ENCODE results near the gene CYB5R3.
A peak's percentile ranks its signal among the peaks of the same experiment; 100 is the strongest.

Gene CYB5R3

DNA sequence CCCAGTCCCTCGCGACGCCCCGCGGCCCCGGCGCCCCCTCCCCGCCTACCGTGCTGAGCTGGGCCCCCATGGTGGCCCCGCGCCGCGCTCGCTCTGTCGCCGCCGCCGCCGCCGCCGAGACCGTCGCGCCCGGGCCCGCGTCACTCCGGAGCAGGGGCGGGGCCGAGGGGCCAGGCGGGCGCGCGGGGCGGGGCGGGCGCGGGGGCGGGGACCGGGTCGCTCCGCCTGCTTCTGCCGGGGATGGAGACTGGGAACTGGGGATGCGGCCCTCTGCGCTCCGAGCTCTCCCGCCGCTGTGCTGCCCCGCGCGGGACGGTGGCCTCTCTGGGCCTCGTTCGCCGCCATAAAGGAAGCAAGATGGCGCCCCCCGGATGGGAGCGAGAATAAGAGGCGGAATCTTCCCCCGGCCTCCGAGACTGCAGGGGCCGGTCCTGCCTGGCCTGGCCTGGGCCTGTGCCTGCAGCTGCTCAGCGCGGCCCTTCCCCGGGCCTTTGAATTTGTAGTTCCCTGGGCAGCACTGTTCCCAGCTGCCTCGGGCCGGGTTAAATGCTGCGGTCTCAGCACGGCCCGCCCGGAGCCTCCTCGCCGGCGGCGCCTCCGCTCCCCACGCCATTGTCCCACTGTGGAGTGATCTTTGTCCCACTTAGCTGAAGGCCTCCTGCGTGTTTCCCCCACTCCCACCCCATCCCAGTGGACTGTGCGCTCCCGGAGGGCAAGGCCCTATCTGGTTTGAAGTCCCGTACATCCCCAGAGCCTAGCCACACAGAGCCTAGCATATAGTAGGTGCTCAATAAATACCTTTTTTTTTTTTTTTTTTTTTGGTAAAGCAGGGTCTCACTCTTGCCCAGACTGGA lies at the start of gene CYB5R3:
Gene CYB5R3, minus strand, starts transcription at position 147 of the 854 bp plus-strand sequence. Its CDS starts 77 bp downstream, at position 70.
- peak; percentile 63 for DNase-seq

DNA sequence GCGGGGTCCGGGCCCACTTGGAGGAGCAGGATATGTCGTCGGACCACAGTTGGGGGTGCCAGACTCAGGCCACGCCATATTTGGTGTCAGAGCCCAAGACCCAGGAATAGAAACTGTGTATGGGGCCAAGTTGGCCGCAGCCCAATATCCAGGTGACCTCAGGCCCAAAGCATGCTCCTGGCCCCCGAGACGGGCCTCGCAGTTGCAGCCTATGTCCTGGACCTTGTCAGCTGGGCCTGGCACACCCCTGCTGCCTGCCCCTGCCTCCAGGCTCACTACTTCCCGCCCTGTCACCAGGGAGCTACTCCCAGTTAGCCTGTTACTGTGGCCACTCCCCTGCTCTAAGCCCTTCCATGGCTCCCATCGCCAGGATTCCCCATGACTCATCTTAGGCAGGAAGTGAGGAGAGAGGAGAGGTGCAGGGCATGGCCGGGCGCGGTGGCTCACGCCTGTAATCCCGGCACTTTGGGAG lies 48.4 kb upstream of the CYB5R3 start:
- DNase-seq = no peak

DNA sequence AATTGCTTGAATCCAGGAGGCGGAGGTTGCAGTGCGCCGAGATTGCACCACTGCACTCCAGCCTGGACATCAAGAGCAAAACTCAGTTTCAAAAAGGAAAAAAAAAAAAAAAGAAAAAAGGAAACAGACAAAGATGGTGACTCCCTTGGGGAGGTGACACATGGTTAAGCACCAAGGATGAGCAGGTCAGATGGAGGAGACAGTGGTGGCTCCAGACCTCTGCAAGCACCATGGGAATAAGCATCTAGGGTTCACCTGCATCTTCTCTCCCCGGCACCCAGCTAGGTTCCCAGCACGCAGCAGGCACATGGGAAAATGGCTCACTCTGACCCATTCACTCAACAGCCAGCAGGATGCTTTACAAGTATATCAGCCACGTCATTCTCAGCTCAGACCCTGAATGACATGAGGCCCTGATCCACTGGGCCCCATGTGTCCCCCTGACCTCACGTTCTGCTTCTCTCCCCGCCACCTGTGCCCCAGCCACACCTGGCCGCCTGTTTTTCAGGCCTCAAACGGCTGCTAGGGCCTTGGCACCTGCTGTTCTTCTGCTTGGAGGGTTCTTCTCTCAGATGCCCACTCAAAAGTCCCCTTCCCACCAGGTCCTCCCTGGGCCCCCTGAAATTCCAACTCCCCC lies 47.3 kb upstream of the CYB5R3 start:
- DNase-seq = no peak

DNA sequence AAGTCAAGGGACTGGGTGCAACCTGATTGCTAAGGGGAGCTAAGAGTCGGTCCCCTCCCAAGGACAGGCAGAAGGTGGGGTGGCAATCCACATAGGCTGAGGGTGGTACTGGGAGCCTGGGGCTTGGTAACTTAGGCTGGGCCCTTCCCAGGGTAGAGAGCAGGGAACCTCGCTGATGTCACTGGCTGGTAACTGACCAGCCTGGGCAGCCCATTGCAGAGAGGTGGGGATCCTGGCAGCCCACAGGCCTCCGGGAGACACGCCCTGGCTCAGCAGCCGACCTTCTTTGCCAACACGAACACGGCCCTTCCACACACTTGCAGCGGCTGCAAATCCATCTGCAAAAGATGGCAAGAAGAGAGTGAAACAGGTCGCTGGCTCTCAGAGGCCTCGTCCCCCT lies 46.1 kb upstream of the CYB5R3 start:
- DNase-seq = no peak

DNA sequence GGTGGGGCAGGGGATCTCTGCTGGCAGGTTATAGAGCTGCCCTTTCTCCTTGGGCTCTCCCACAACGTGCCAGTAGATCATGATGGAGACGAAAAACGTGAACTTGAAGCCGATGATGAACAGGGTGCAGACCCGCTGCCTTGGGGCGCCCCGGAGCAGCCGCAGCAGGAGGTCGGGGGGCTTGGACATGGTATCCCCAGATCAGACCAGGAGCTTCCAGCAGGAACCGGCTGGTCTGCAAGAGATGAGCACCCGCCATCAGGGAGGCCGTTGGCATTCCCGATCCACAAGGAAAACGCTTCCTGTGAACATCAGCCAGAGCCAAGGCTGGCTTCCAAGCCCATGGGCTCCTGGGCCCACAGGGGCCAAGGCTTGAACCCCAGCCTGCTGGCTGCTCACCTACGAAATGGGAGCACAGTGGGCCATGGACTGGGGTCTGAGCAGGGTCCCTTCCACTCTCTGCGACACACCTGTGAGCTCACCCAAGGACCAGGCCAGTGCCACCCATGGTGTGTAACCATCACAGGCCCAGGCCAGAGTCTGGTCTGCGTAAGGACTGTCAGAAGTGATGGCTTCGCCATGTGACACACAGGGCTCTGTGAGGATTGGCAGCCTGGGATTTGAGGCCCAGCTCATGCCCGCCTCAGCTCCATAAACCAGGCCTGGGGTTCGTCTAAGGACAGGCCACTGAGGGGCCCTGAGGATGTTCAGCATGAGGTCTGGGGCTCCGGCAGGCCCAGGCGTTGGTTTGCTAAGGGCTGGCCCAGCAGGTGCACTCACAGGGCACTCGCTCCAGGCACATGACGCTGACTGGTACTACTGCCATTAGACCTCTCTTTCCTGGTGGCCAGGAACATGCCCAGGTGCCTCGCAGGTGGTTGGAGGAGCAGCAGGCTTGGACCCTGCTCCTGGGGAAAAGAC lies 44.8 kb upstream of the CYB5R3 start:
- DNase-seq = no peak

DNA sequence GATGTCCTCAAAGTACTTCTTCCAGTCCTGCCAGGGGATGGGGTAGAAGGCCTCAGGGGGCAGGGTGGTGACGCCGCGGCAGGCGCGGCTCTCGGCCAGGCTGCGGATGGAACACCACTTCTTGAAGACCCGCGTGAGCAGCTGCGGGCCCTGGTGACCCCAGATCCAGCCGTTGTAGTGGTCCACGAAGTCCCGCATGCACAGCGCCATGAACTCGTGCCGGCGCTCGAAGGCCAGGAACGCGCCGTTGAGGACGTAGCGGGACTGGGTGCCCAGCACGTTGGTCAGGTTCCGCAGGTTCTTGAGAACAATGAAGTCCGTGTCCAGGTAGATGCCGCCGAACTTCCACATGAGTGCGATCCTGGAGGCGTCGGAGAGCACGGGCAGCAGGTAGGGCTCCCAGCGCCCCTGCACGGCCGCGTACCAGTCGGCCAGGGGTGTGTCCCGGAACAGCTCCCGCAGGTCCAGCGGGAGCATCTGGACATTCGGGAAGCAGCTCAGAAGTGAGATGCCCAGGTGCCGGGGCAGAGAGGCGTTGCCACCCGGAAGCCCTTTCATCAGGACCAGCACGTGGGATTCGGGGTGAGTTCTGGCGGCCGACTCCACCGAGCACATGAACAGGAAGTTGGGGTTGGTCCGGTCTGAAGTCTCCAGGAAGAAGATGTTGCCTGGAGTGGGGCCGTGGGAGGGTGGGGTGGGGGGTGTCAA lies 44.0 kb upstream of the CYB5R3 start:
- DNase-seq = no peak

DNA sequence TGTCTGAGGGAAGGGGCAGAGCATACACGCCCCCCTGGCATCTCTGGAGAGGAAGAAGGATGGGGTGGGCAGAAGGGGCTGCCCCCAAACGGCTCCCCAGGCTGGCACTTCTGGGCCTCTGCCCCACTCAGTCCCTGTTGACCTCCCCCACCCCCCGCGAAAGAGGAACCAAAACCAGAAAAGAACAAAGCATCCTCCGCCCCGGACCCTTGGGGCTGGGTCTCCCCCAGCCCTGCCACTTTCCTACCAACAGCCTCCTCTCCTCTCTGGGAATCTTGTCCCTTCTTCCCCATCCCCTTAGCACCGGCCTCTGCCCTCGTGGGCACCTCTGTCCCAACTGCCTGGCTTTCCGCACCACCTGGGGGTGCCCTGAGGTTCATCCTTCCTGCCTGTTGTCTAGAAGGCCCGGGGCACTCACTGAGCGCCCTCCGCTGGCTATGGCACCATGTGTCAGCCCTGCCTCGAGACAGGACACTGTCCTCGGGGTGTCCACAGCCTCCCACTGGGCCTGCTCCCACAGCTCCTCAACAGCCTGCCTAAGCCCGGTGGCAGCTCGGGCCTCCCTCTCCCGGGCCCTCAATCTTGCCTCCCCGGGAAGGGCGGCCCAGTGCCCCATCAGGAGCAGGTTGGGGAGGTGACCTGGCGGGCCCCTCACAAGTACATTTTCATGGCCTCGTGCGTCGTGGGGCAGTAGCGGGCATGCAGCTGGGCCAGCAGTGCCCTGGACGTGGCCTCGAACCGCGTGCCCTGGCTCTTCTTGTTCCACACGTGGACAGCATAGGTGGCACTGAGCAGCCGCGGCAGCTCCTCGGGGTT lies 43.3 kb upstream of the CYB5R3 start:
- no peak for DNase-seq

DNA sequence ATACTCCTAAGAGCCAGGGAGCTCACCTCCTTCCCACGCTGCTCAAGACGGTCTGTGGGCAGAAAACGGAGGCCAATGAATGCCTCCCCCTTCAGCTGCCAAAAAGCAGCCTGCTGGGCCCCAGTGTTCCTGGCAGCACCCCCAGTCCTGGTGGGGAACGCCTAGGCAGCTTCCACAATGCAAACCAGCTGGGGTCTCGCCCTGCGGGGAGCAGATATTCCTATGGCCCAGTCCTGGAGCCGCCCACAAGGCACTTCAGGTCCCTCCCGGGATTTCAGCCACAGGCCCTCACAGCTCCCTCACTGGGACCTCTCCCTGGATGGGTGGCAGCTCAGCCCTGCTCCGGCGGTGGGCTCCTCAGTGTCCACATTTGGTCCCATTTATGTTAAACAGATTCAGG lies 42.2 kb upstream of the CYB5R3 start:
- no peak for DNase-seq

DNA sequence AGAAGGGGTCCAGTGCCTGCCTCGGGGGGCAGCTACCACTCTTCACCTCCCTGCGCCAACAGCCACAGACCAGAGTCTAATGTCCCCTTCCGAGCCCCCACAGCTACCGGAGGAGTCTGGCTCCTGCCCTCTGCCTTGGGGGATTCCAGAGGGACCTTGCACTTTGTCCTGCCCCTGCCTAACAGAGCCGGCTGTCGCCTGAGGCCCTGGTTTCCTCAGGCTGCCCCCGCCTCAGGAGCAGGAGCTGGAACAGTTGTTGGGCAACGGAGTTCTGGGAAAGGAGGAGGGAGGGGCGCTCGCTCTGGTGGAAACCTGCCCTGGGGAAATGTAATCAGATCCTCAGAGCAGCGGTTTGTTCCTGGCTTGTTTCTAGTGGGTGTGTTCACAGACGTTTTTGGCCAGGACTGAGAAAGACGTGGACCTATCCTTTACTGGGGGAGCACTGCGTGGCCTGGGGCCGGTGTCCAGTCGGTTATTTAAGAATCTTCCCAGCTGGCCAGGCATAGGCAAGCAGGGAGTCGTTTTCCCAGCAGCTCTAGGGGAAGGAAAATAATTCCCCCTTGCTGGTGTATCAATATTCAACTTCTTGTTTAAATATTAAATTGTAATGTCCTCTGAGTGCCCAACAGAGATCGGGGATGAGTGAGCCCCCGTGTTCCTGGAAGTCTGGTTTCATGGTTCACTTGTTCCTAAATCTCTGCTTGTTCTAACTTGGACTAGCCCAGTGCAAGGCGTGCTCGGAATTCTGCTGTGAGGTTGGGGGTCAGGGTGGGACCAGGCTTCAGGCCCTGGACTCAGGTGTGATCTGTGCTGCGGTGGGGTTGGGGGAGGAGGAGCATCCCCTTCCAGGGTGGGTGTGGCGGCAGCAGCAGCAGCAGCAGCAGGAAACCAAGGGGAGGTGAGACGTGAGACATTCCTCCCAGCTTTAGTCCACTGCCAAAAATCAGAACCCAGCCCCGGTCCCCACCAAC lies 39.3 kb upstream of the CYB5R3 start:
- peak; percentile 42 for DNase-seq

DNA sequence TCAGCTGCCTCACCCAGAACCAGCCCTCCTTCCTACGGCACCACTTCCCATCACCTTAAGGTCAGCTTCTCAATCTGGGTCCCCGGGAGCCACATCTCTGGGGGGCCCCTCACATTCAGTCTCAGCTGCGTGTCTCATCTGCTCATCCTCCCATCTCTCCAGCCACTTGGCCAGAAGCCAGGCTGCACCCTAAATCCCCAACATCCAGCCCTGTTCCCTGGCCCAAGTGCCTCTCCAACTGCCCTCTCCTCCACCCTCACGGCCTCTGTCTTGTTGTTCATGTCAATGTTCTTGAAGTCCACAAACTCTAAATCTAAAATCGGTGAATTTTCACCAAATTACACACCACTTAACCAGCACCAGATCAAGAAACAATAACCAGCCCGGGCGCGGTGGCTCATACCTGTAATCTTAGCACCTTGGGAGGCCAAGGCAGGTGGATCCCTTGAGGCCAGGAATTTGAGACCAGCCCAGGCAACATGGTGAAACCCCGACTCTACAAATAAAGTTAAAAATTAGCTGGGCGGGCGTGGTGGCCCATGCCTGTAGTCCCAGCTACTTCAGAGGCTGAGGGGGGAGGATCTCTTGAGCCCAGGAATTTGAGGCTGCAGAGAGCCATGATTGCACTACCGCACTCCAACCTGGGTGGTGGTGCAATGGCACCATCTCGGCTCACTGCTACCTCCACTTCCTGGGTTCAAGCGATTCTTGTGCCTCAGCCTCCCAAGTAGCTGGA lies 37.7 kb upstream of the CYB5R3 start:
- no peak for DNase-seq

DNA sequence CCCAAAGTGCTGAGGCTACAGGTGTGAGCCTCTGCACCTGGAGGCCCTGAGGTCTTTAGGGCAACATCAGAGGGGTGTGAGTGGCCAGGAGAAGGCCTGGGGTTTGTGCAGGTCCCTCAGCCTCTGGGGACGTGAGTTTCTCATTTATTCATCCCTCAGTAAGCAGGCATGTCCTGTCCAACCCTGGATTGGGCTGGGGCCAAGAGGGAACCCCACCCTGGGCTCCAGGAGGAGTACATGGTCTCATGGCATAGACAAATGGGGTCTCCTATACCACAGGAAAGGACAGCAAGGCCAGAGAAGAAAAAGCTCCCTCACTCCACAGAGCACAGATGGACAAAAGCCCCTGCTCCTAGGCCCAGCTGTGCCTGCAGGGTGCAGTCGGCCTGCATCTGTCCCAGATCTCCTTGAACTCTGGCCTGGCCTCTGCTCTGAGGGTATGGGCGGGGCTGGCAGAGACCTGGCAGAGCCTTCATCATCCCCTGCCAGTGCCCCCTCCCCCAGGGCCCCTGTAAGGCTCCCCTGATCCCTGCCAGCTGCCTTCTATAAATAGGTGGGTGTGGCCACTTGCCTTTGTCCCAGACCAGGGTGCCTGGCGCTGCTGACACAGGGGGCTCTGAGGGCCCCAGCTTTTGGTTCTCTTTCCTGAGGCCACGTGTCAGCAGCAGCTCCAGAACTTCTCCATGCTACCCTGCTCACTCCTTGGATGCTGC lies 36.9 kb upstream of the CYB5R3 start:
- DNase-seq = no peak

DNA sequence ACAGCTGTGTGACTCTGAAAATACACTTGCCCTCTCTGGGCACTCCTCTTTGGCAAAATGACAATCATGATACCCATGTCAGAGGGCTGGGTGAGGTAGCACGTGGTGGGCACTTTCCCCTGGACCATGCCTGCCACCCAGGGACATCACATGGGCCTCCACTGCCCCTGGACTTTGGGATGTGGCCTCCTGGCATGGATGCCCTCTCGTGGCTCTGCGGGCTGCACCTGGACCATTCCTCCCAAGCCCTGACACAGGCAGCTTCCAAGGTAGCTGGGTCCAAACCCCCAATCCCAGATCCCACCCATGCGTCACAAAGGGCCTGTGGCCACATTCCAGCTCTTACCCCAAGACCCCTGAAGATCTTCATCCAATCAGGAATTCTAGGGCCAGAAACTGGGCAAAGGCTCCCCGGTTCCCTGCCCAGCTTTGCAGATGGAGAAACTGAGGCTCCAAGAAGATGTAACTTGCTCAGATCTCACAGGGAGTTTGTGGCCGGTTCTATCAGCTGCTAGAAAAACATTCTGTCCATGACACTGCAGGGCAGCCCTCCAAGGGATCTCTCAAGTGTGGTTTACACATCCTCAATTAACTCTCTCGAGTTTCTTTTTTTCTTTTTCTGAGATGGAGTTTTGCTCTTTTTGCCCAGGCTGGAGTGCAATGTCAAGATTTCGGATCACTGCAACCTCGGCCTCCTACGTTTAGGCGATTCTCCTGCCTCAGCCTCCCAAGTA lies 35.4 kb upstream of the CYB5R3 start:
- DNase-seq = no peak

DNA sequence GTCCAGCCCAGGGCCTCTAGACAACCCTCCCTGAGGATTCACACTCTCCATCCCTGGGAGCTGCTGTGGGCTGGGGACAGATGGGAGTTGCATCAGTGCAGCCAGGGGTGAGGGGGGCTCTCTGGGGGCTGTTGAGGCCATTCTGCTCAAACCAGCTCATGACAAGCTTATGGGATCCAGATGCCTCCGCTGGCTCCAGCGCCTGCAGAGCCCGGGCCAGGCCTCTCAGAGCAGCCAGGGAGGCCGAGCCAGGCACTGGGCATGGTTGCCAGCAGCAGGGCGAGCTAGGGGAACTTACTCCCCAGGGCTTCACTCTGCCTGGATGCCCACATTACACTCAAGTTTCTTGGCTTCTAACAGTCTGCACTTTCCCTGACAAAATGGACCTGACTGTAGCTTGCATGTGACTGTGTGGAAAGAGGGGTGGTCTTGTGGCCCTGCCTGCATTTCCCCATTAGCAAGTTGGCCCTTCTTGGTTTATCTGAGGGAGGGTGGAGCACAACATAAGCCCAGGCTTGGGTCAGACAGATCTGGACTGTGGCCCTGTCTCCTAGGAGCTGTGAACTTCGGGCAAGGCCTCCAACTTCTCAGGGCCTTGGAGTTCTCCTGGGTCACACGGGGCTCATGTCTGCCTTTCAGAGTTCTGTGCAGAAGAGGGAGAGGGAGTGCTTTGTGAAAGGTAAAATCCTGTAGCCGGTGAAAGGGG lies 34.5 kb upstream of the CYB5R3 start:
- DNase-seq = no peak

DNA sequence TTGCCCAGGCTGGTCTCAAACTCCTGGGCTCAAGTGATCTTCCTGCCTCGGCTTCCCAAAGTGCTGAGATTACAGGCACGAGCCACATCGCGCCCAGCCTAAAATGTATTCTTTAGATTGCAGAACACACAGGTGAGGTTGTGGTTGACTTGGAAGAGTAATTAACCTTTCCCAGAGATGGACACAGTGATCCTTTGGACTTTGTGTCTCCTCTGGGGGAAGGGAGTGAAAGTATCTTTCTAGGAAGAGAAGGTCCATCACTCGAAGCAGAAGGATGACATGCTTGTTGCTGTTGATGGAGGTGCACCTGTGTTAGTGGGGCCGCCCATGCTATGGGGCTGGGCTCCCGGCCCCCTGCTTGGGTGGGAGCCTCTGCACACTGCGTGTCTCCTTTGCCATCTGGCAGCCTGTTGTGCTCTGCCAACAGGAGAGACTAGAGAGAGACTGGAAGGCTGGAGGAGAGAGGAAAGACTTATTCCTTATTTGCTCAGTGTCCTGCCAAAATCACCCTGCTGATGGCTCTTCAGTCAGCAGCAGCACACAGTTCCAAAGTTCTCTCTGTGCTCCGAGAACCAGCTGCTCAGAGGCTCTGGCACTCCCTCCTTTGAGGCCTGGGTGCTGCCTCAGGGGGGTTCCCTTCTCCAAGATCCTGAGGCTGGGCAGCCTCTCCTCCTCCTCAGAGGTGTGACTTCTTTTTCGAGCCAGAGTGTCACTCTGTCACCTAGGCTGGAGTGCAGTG lies 33.1 kb upstream of the CYB5R3 start:
- DNase-seq = no peak

DNA sequence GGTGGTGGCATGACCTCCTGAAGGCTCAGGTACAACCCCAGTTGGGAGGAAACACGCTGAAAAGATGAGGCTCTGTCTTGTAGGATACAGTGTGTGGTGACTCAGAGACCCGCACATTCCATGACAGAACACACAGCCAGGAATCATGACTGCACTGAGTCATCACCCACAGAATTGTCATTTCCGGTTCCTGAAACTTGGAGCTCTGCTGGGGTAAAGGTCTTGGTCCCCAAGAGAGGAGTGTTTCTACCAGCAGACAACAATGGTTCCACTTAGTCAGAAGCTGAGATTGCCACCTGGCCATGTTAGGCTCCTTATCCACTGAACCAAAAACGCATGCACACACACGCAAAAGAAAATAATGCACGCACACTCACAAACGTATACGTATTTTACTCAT lies 31.5 kb upstream of the CYB5R3 start:
- no peak for DNase-seq

DNA sequence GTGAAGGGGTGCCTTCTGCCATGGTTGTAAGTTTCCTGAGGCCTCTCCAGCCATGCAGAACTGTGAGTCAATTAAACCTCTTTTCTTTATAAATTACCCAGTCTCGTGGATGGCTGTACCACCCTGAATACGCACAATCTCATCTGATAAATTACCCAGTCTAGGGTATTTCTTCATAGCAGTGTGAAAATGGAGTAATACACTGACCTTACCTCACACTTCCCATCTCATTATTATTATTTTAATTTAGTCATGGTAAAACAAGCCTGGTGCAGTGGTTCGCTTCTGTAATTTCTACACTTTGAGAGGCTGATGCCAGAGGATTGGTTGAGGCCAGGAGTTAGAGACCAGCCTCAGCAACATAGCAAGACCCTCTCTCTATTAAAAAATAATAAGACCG lies 30.5 kb upstream of the CYB5R3 start:
- DNase-seq = no peak

DNA sequence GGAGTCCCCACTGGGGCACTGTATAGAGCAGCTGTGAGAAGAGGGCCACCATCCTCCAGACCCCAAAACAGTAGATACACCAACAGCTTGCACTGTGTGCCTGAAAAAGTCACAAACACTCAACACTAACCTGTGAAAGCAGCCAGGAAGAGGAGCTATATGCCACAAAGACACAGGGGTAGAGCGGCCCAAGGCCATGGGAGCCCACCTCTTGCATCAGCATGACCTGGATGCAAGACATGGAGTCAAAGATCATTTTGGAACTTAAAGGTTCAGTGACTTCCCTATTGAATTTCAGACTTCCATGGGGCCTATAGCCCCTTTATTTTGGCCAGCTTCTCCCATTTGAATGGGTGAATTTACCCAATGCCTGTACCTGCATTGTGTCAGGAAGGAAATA lies 29.7 kb upstream of the CYB5R3 start:
- no peak for DNase-seq
